DND-41 (cell line): ENCODE data around the gene TTLL5.

Experiments
- EZH2 ChIP-seq: IDR thresholded peaks from 3 replicates; pipeline ENCODE4 v1.6.1; 2012; ENCODE audit warnings: borderline replicate concordance, low read depth, mild to moderate bottlenecking, moderate library complexity, low read length, inconsistent platforms; ENCODE audit not compliant: severe bottlenecking
- TF ChIP-seq, protein P1 (sequence below): IDR thresholded peaks from 2 replicates; pipeline ENCODE4 v1.5.1; 2012; ENCODE audit warnings: borderline replicate concordance, low read length, moderate library complexity, mild to moderate bottlenecking; ENCODE audit not compliant: poor library complexity, severe bottlenecking; ENCODE audit errors: extremely low read depth

DNA sequence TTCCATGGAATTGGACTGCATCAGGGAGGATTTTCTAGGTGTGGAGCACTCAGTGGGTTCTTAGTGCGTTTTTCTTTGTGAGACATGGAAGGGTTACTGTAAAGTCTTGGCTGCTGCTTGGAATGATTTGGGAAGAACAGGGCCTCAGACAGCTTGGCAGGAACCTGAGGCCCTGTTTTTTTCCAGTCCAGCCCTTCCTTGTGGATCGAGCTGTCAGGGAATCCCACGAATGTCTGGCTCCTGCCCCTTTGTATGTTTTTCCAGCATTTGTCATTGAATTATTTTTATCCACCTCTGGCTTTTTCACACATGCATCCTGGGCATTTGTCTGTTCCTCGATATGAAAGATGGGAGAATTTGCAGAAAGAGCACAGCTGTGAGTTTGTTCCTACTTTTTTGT lies 162.3 kb downstream of the TTLL5 start:
- TF ChIP-seq EZH2: no peak
- TF ChIP-seq, protein P1, sequence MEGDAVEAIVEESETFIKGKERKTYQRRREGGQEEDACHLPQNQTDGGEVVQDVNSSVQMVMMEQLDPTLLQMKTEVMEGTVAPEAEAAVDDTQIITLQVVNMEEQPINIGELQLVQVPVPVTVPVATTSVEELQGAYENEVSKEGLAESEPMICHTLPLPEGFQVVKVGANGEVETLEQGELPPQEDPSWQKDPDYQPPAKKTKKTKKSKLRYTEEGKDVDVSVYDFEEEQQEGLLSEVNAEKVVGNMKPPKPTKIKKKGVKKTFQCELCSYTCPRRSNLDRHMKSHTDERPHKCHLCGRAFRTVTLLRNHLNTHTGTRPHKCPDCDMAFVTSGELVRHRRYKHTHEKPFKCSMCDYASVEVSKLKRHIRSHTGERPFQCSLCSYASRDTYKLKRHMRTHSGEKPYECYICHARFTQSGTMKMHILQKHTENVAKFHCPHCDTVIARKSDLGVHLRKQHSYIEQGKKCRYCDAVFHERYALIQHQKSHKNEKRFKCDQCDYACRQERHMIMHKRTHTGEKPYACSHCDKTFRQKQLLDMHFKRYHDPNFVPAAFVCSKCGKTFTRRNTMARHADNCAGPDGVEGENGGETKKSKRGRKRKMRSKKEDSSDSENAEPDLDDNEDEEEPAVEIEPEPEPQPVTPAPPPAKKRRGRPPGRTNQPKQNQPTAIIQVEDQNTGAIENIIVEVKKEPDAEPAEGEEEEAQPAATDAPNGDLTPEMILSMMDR: no peak
